HAP-1 (cell line): ENCODE data around the gene POLR2L.

Experiments used
- DNase-seq, 2 experiments: peaks; one replicate each; pipeline ENCODE4 v3.0.0-alpha.2; 2016 to 2020; ENCODE audit warnings: low spot score in 2 of 2
- H3K27me3 ChIP-seq: fragments of 250-450 bp; sonication (Bioruptor Pico); 2 replicates; pipeline ENCODE4 v1.5.1; 2020; ENCODE audit warnings: low read depth, mild to moderate bottlenecking, moderate library complexity
- H3K36me3 ChIP-seq: fragments of 250-450 bp; sonication (Bioruptor Pico); replicated peaks from 2 replicates; pipeline ENCODE4 v1.5.1; 2020; ENCODE audit warnings: mild to moderate bottlenecking
- H3K4me1 ChIP-seq: fragments of 250-450 bp; sonication (Bioruptor Pico); 2 replicates; pipeline ENCODE4 v1.5.1; 2020; ENCODE audit warnings: mild to moderate bottlenecking
- H3K4me3 ChIP-seq: fragments of 250-450 bp; sonication (Bioruptor Pico); 2 replicates; pipeline ENCODE4 v1.5.1; 2020; ENCODE audit warnings: mild to moderate bottlenecking, moderate library complexity
- H3K9me3 ChIP-seq: fragments of 250-450 bp; sonication (Bioruptor Pico); 2 replicates; pipeline ENCODE4 v1.5.1; 2020; ENCODE audit warnings: mild to moderate bottlenecking, moderate library complexity
- in situ Hi-C: fragments of 300-500 bp; cut with MboI; formaldehyde crosslinking; loops from 3 replicates; pipeline ENCODE4 v1.14.3; 2020; ENCODE audit warnings: low sequenced_read_pairs, inconsistent platforms, mixed read lengths

POLR2L gene

GRCh38 chr11:818396-819128 lies 23.8 kb downstream of the POLR2L start, which contains the start of gene PNPLA2:
TSS of gene PNPLA2 (plus strand) at chr11:818914. CDS start at chr11:819719, 805 bp downstream.
- no peaks in the 10 kb centered on the region for H3K9me3 ChIP-seq
- peak within 1 kb of the TSS; percentile 56 for H3K4me3 ChIP-seq
- in situ Hi-C loops = no loop called here
- no peaks in the 10 kb centered on the region for H3K27me3 ChIP-seq
- DNase-seq = no peak
- H3K36me3 ChIP-seq = peaks cover 6% of the 10 kb centered on the region
- peaks cover 6% of the 10 kb centered on the region; the same call in 1 of the 2 replicates for H3K4me1 ChIP-seq

- Histone ChIP-seq H3K27me3 (no peaks in the 10 kb centered on the region), H3K4me3 (no peak overlapping the region), H3K9me3 (no peaks in the 10 kb centered on the region), H3K36me3 (peaks cover 27% of the 10 kb centered on the region), H3K4me1 (peaks cover 6% of the 10 kb centered on the region)
- in situ Hi-C loops = no loop called here
- DNase-seq = peak; percentile 46 to 69
These were observed 25.9 kb downstream of the POLR2L start for GRCh38 chr11:816433-816779.

DNA sequence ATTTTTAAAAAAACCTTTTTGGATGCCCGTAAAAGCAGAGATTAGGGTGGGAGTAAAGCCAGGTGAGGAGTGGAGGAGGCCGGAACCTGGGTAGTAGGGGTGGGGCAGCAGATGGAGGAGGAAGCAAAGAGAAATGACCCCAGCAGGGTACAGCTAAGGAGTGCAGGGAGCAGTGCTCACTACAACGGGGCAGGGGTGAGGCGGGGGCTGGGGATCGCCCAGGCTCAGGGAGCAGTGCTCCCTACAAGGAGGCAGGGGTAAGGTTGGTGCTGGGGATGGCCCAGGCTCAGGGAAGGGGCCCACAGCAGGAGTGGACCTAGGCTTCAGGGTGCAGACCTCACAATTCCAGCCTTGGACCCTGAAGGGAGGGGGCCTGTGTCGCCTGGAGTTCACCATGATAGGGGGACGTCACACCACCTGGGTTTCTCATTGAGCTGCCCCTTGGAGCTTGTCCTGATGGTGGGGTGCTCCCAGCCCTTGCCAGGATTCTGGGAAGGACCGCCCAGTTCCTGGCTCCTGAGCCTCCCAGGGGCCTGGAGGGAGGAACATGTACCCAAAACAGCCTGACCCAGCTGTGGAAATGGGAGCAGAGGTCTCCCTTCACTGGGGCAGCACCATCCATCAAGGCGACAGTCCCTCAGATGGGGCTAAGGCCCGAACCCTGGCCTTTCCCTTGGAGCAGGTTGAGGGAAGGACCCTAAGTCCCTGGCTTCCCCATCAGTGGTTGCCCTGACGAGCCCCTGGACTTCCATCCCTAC lies 26.5 kb downstream of the POLR2L start:
- H3K4me1 ChIP-seq = peaks cover 12% of the 10 kb centered on the region
- no peaks in the 10 kb centered on the region for H3K9me3 ChIP-seq
- H3K4me3 ChIP-seq = no peak overlapping the region
- no peaks in the 10 kb centered on the region for H3K27me3 ChIP-seq
- H3K36me3 ChIP-seq = peaks cover 33% of the 10 kb centered on the region
- no peak for DNase-seq
- in situ Hi-C loops = no loop called here

DNA sequence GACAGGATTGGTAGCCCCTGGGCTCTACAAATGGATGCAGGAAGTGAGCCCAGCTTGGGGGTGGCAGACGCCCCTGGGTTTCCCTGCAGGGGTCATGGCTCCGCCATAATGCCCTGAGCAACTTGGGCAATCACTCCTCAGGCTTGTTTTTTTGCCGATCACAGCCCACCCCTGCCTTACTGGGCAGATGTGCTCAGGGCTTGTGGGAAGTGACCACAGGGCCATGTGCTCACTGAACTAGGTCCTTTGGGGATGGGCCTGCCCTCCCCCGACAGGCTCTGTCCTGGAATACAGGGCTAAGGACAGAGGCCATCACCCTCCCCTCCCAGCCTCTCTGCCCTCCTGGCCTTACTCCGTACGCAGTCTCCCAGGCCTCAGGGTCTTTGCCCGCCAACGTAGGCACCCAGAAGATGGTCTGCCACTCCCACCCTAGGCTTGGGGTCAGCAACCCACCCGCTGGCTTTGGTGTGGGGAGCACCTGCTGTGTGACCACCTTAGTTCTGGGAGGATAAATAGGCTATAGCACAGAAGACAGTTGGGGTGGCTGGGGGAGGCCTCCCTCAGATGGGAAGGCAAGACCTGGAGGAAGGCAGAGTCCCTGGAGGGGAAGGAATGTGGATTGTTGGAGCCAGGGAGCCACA lies 28.8 kb downstream of the POLR2L start:
- H3K9me3 ChIP-seq = no peaks in the 10 kb centered on the region
- H3K27me3 ChIP-seq = no peaks in the 10 kb centered on the region
- peaks cover 48% of the 10 kb centered on the region for H3K36me3 ChIP-seq
- H3K4me1 ChIP-seq = peaks cover 6% of the 10 kb centered on the region
- in situ Hi-C loops = no loop called here
- DNase-seq = peak in 1 of 2 experiments; percentile 52
- H3K4me3 ChIP-seq = no peak overlapping the region

- Histone ChIP-seq H3K4me3 (no peak overlapping the region), H3K27me3 (no peaks in the 10 kb centered on the region), H3K4me1 (peaks cover 11% of the 10 kb centered on the region), H3K9me3 (no peaks in the 10 kb centered on the region), H3K36me3 (peaks cover 48% of the 10 kb centered on the region)
- no peak for DNase-seq
- in situ Hi-C loops = no loop called here
These were observed 29.3 kb downstream of the POLR2L start for GRCh38 chr11:813072-813455.

DNA sequence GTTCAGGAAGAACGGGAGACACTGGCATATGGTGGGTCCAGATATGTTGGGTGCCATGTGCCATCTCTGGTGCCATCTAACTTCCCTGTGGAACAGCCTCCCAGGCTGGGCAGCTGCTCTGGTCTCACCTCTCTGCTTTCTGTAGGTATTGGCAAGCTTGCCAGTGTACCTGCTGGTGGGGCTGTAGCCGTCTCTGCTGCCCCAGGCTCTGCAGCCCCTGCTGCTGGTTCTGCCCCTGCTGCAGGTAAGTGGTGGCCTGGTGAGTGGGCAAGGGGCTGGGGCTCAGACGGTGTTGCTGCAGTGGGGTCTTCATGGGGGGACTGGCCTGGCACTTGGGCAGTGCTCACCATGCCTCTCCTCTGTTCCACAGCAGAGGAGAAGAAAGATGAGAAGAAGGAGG lies 29.9 kb downstream of the POLR2L start:
- Histone ChIP-seq H3K4me3 (no peak overlapping the region), H3K4me1 (peaks cover 16% of the 10 kb centered on the region), H3K27me3 (no peaks in the 10 kb centered on the region), H3K9me3 (no peaks in the 10 kb centered on the region), H3K36me3 (peaks cover 48% of the 10 kb centered on the region)
- in situ Hi-C loops = no loop called here
- no peak for DNase-seq

GRCh38 chr11:811446-812245 lies 30.7 kb downstream of the POLR2L start:
- Histone ChIP-seq H3K4me1 (peaks cover 16% of the 10 kb centered on the region), H3K4me3 (peak overlapping the region; percentile 98), H3K27me3 (no peaks in the 10 kb centered on the region), H3K36me3 (peaks cover 48% of the 10 kb centered on the region), H3K9me3 (no peaks in the 10 kb centered on the region)
- DNase-seq = peak in 1 of 2 experiments; percentile 51
- in situ Hi-C loops = no loop called here

DNA sequence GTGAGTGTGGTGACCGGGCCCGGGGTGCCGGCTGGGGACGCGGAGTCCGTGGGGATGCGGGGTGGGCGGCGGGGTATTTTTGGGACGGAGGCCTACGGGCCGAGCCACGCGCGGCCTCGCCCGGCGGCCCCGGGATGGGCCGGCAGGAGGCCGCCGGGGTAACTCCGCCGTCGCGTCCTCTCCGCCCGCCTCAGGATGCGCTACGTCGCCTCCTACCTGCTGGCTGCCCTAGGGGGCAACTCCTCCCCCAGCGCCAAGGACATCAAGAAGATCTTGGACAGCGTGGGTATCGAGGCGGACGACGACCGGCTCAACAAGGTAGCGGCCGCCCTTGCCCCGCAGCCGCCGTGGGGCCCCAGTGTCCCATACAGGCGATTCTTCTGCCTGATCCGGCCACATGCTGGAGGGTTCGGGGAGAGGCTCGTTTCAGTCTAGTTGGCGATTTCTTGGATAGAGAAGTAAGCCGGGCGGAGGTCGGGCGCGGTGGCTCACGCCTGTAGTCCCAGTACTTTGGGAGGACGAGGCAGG lies 32.2 kb downstream of the POLR2L start:
- DNase-seq = no peak
- H3K4me3 ChIP-seq = peak overlapping the region; percentile 98
- no peaks in the 10 kb centered on the region for H3K27me3 ChIP-seq
- H3K36me3 ChIP-seq = peaks cover 48% of the 10 kb centered on the region
- no peaks in the 10 kb centered on the region for H3K9me3 ChIP-seq
- in situ Hi-C loops = no loop called here
- peaks cover 20% of the 10 kb centered on the region for H3K4me1 ChIP-seq

DNA sequence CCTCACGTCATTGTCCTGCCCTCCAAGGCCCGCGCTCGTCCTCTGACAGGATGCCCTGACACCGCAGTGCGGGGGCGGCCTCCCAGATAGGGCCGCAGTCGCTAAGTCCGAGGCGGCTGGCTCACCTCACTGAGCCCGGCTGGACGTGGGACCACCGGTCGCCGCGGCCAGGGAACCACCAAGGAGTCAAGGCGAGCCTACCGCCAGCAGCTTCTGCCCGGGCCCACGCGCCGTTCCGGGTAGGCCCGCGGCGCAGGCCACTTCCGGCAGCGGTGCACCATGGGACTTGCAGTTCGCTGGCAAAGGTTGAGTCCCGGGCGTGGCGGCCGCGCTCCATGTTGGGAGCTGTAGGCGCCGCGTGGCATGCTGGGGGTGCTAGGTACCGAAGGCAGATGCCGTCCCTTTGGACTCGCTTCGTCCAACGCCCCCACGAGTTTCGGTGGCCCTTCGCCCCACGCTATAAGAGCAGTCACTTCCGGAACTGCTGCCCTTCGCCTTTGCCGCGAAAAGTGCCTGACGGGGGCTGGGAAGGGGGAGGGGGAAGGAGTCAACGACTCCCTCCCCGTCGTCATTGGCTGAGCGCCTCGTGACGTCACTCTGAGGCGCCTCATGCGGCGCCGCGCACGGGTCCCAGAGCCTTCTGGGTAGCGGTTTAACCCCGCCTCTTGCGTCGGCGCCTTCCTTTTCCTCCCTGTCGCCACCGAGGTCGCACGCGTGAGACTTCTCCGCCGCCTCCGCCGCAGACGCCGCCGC lies 32.9 kb downstream of the POLR2L start, which contains the start of gene RPLP2:
Gene RPLP2 (plus strand): TSS at position 681 of the 753 bp plus-strand sequence. CDS start 268 bp downstream, outside the sequence.
- peak; percentile 89 to 97 for DNase-seq
- no peaks in the 10 kb centered on the region for H3K27me3 ChIP-seq
- in situ Hi-C loops = no loop called here
- H3K36me3 ChIP-seq = peaks cover 48% of the 10 kb centered on the region
- peak within 1 kb of the TSS; percentile 98 for H3K4me3 ChIP-seq
- H3K4me1 ChIP-seq = peaks cover 20% of the 10 kb centered on the region
- H3K9me3 ChIP-seq = no peaks in the 10 kb centered on the region

GRCh38 chr11:808427-809286 lies 33.7 kb downstream of the POLR2L start:
- peaks cover 25% of the 10 kb centered on the region for H3K4me1 ChIP-seq

GRCh38 chr11:804599-804964 lies 37.7 kb downstream of the POLR2L start:
- Histone ChIP-seq H3K9me3 (no peaks in the 10 kb centered on the region), H3K4me1 (peaks cover 20% of the 10 kb centered on the region), H3K4me3 (peak overlapping the region; percentile 41), H3K27me3 (no peaks in the 10 kb centered on the region), H3K36me3 (peaks cover 34% of the 10 kb centered on the region)
- in situ Hi-C loops = no loop called here
- DNase-seq = no peak

More at GRCh38 chr11:808427-809286, 33.7 kb downstream of the POLR2L start:
- in situ Hi-C loops = no loop called here
- H3K36me3 ChIP-seq = peaks cover 43% of the 10 kb centered on the region
- H3K9me3 ChIP-seq = no peaks in the 10 kb centered on the region
- no peaks in the 10 kb centered on the region for H3K27me3 ChIP-seq
- no peak for DNase-seq
- peak overlapping the region; percentile 98 for H3K4me3 ChIP-seq
